HepG2 (cell line): ENCODE measurements around the gene YAP1. TPM values are rescaled to one million over a fixed set of nuclear protein-coding genes. Genes with fewer than 3 reads are reported as not detected.

Experiments used
- ARID5B ChIP-seq: IDR thresholded peaks from 2 replicates; pipeline ENCODE4 v1.4.0; 2020; ENCODE audit warnings: mild to moderate bottlenecking, missing genetic modification reagents
- CAMTA2 ChIP-seq: sonication (generic); formaldehyde crosslinking; IDR thresholded peaks from 2 replicates; pipeline ENCODE4 v1.4.0; 2020; ENCODE audit warnings: mild to moderate bottlenecking, missing genetic modification reagents, borderline replicate concordance
- CBFB ChIP-seq: sonication (generic); formaldehyde crosslinking; IDR thresholded peaks from 2 replicates; pipeline ENCODE4 v1.4.0; 2020; ENCODE audit warnings: missing genetic modification reagents
- E2F5 ChIP-seq: sonication (generic); formaldehyde crosslinking; conservative IDR thresholded peaks from 2 replicates; pipeline ENCODE4 v1.4.0; 2020; ENCODE audit warnings: missing genetic modification reagents
- FOSL1 ChIP-seq: sonication (generic); formaldehyde crosslinking; IDR thresholded peaks from 2 replicates; pipeline ENCODE4 v1.9.0; 2021; ENCODE audit warnings: missing genetic modification reagents, borderline replicate concordance
- GLI4 ChIP-seq: sonication (generic); formaldehyde crosslinking; IDR thresholded peaks from 2 replicates; pipeline ENCODE4 v1.5.1; 2020; ENCODE audit warnings: missing genetic modification reagents, mild to moderate bottlenecking, moderate library complexity, borderline replicate concordance
- MAFG ChIP-seq: sonication (generic); formaldehyde crosslinking; IDR thresholded peaks from 2 replicates; pipeline ENCODE4 v1.5.1; 2020; ENCODE audit warnings: mild to moderate bottlenecking, missing genetic modification reagents
- PAF1 ChIP-seq: IDR thresholded peaks from 2 replicates; pipeline ENCODE4 v1.6.1; 2016; ENCODE audit warnings: missing genetic modification reagents, missing compliant biosample characterization
- PHF20 ChIP-seq: sonication (generic); formaldehyde crosslinking; IDR thresholded peaks from 2 replicates; pipeline ENCODE4 v1.5.0; 2020; ENCODE audit warnings: mild to moderate bottlenecking, missing genetic modification reagents
- PHF5A ChIP-seq: IDR thresholded peaks from one replicate; pipeline ENCODE4 v1.6.1; 2018; ENCODE audit warnings: low read depth, missing genetic modification reagents; ENCODE audit not compliant: unreplicated experiment
- REL ChIP-seq: sonication (generic); formaldehyde crosslinking; conservative IDR thresholded peaks from 2 replicates; pipeline ENCODE4 v1.8.0; 2022; ENCODE audit warnings: mild to moderate bottlenecking, missing genetic modification reagents, moderate library complexity
- RFX3 ChIP-seq: IDR thresholded peaks from 2 replicates; pipeline ENCODE4 v1.6.1; 2016; ENCODE audit warnings: missing biosample characterization, missing genetic modification reagents
- SATB2 ChIP-seq: sonication (generic); formaldehyde crosslinking; IDR thresholded peaks from 2 replicates; pipeline ENCODE4 v1.5.0; 2020; ENCODE audit warnings: missing genetic modification reagents
- SKI ChIP-seq: fragments of 450-650 bp; IDR thresholded peaks from one replicate; pipeline ENCODE4 v1.6.1; 2018; ENCODE audit warnings: mild to moderate bottlenecking; ENCODE audit not compliant: partially characterized antibody
- SMARCC2 ChIP-seq: fragments of 450-650 bp; IDR thresholded peaks from 2 replicates; pipeline ENCODE4 v1.6.1; 2017; ENCODE audit warnings: antibody characterized with exemption, mild to moderate bottlenecking
- SSRP1 ChIP-seq: IDR thresholded peaks from 2 replicates; pipeline ENCODE4 v1.6.1; 2016; ENCODE audit warnings: control low read depth
- ZFP36L2 ChIP-seq: sonication (generic); formaldehyde crosslinking; IDR thresholded peaks from 2 replicates; pipeline ENCODE4 v1.4.0; 2020; ENCODE audit warnings: missing genetic modification reagents
- ZFP90 ChIP-seq: sonication (generic); formaldehyde crosslinking; IDR thresholded peaks from 2 replicates; pipeline ENCODE4 v1.8.0; 2022; ENCODE audit warnings: missing genetic modification reagents, mild to moderate bottlenecking, inconsistent platforms, borderline replicate concordance
- ZFP91 ChIP-seq: sonication (generic); formaldehyde crosslinking; IDR thresholded peaks from 2 replicates; pipeline ENCODE4 v1.9.0; 2022; ENCODE audit warnings: missing genetic modification reagents, mild to moderate bottlenecking, borderline replicate concordance
- ZNF431 ChIP-seq: sonication (generic); formaldehyde crosslinking; IDR thresholded peaks from 2 replicates; pipeline ENCODE4 v1.9.0; 2022; ENCODE audit warnings: missing genetic modification reagents, low read depth, mild to moderate bottlenecking, borderline replicate concordance
- ZNF580 ChIP-seq: IDR thresholded peaks from 2 replicates; pipeline ENCODE4 v1.6.1; 2016; ENCODE audit warnings: low read depth, borderline replicate concordance
- ZUFSP ChIP-seq: sonication (generic); formaldehyde crosslinking; IDR thresholded peaks from 2 replicates; pipeline ENCODE4 v1.9.0; 2021; ENCODE audit warnings: missing genetic modification reagents, mild to moderate bottlenecking, borderline replicate concordance
- polyA plus RNA-seq, 8 experiments: library from polyadenylated mRNA; depleted of rRNA in 3 of 8; stranded (reverse) in 7 of 8; unstranded in 1 of 8; fragments of >200 nt; fragmentation: Illumina TruSeq in 4 of 8; extraction: Trizol in 4 of 8; gene quantifications; 2 replicates each; pipeline versions ENCODE4 v1.2.1 to v1.2.3, GENCODE V29; 2011 to 2016; ENCODE audit warnings: low read depth in 4 of 8, missing spikeins in 1 of 8, mixed read lengths in 1 of 8; ENCODE audit not compliant: insufficient read depth in 1 of 8
- total RNA-seq, 5 experiments: library from RNA; depleted of rRNA; stranded (reverse); fragments of >200 nt; fragmentation: Illumina TruSeq; extraction: Trizol; gene quantifications; 2 replicates each; pipeline ENCODE4 v1.2.3, GENCODE V29; 2016; ENCODE audit warnings: low read depth in 1 of 5

Gene YAP1
- total and polyA plus RNA-seq, 2 of the 13 experiments (the other 11 are each of a cell fraction or from before 2014, with no cell fraction given) = 59.5 to 91.0 TPM

GRCh38 chr11:102111787-102112508, 1.7 kb downstream of the YAP1 start (continued):
- TF ChIP-seq ZNF580 (CRISPR knock-in tag) (no peak; the same call in 1 of the 2 replicates), GLI4 (no peak), ZNF431 (CRISPR knock-in tag) (0 out of 2 replicates have a peak, but pooled peaks have one; percentile 25), ZFP36L2 (CRISPR knock-in tag) (no peak), SMARCC2 (no peak), RFX3 (no peak), ARID5B (CRISPR knock-in tag) (peak; percentile 23), PAF1 (CRISPR knock-in tag) (no peak), CBFB (CRISPR knock-in tag) (no peak; the same call in none of the 2 replicates), ZFP91 (CRISPR knock-in tag) (no peak), SKI (no peak), CAMTA2 (no peak), SSRP1 (CRISPR knock-in tag) (no peak), ZUFSP (no peak), E2F5 (CRISPR knock-in tag) (no peak), PHF20 (CRISPR knock-in tag) (no peak), REL (CRISPR knock-in tag) (no peak), FOSL1 (CRISPR knock-in tag) (peak; percentile 73; the same call in 1 of the 2 replicates), ZFP90 (CRISPR knock-in tag) (no peak), SATB2 (CRISPR knock-in tag) (no peak), MAFG (CRISPR knock-in tag) (no peak), PHF5A (CRISPR knock-in tag) (no peak)
